Keratinocyte (primary cell): ENCODE results near the gene FREM3.

ENCODE experiments used
- EZH2 ChIP-seq: IDR thresholded peaks from one replicate; pipeline ENCODE4 v1.6.1; 2012; ENCODE audit warnings: inconsistent platforms, mild to moderate bottlenecking, low read length, moderate library complexity
- TF ChIP-seq, protein P1 (sequence below), 3 experiments: IDR thresholded peaks in 1 of 3; conservative IDR thresholded peaks in 1 of 3; optimal IDR thresholded peaks in 1 of 3; 2 replicates in 2 of 3; 3 replicates in 1 of 3; pipeline versions ENCODE3 to v1.5.1; 2011; ENCODE audit warnings: low read length in 3 of 3, mild to moderate bottlenecking in 3 of 3, moderate library complexity in 2 of 3, control low read depth in 1 of 3, inconsistent platforms in 1 of 3; ENCODE audit not compliant: insufficient read depth in 2 of 3; ENCODE audit errors: extremely low read depth in 1 of 3

DNA sequence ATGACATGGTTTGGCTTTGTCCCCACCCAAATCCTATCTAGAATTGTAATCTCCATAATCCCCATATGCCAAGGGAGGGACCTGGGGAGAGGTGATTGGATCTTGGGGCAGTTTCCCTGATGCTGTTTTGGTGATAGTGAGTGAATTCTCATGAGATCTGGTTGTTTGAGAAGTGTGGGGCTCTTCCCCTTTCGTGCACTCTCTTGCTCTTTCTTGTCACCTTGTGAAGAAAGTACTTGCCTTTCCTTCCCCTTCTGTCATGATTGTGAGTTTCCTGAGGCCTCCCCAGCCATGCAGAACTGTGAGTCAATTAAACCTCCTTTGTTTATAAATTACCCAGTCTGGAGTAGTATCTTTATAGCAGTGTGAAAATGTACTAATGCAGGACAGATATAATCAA is 36.4 kb upstream of the FREM3 start:
- TF ChIP-seq, protein P1, sequence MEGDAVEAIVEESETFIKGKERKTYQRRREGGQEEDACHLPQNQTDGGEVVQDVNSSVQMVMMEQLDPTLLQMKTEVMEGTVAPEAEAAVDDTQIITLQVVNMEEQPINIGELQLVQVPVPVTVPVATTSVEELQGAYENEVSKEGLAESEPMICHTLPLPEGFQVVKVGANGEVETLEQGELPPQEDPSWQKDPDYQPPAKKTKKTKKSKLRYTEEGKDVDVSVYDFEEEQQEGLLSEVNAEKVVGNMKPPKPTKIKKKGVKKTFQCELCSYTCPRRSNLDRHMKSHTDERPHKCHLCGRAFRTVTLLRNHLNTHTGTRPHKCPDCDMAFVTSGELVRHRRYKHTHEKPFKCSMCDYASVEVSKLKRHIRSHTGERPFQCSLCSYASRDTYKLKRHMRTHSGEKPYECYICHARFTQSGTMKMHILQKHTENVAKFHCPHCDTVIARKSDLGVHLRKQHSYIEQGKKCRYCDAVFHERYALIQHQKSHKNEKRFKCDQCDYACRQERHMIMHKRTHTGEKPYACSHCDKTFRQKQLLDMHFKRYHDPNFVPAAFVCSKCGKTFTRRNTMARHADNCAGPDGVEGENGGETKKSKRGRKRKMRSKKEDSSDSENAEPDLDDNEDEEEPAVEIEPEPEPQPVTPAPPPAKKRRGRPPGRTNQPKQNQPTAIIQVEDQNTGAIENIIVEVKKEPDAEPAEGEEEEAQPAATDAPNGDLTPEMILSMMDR (optimal IDR thresholded peaks at IDR 0.05 in 1 of 3, IDR thresholded peaks at IDR 0.05 in 1 of 3, conservative IDR thresholded peaks at IDR 0.05 in 1 of 3; ENCODE audit: extremely low read depth in 1 of 3, insufficient read depth in 2 of 3, low read length in 3 of 3) = no peak
- TF ChIP-seq EZH2 = no peak
